HEK293T (cell line): ENCODE results near the gene ZNF467.

Experiments used
- BHLHE40 ChIP-seq: fragments of 450-650 bp; IDR thresholded peaks from 2 replicates; pipeline ENCODE4 v1.6.1; 2016; ENCODE audit warnings: mild to moderate bottlenecking, moderate library complexity, borderline replicate concordance
- FOXA1 ChIP-seq: fragments of 450-650 bp; IDR thresholded peaks from 2 replicates; pipeline ENCODE4 v1.6.1; 2016; ENCODE audit warnings: mild to moderate bottlenecking
- FOXM1 ChIP-seq: fragments of 450-650 bp; IDR thresholded peaks from 2 replicates; pipeline ENCODE4 v1.6.1; 2017; ENCODE audit warnings: mild to moderate bottlenecking, borderline replicate concordance
- HDGF ChIP-seq: fragments of 450-650 bp; IDR thresholded peaks from 2 replicates; pipeline ENCODE4 v1.6.1; 2017; ENCODE audit warnings: antibody characterized with exemption, borderline replicate concordance
- L3MBTL2 ChIP-seq: fragments of 450-650 bp; conservative IDR thresholded peaks from 2 replicates; pipeline ENCODE4 v1.6.1; 2016; ENCODE audit warnings: mild to moderate bottlenecking
- NFRKB ChIP-seq: fragments of 450-650 bp; IDR thresholded peaks from 2 replicates; pipeline ENCODE4 v1.6.1; 2016; ENCODE audit warnings: mild to moderate bottlenecking, moderate library complexity
- SP1 ChIP-seq: fragments of 450-650 bp; IDR thresholded peaks from 2 replicates; pipeline ENCODE4 v1.6.1; 2017
- SUZ12 ChIP-seq: fragments of 450-650 bp; IDR thresholded peaks from 2 replicates; pipeline ENCODE4 v1.6.1; 2016; ENCODE audit warnings: mild to moderate bottlenecking

DNA sequence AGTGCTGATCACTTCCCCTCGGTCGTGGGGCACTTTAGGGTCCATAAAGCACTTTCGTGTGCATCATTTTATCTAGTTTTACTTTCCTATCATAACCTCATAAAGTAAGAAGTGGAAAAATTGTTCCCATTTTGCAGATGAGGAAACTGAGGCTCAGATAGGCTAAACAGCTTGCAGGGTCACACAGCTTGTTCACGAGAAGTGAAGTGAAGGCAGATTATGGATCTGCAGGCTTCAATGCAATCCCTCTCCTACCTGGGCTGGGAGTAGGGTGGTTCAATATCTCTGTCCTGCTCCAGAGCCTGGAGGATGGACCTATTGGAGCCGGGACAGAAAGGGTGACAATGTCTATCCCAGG, 10.8 kb upstream of the ZNF467 start:
- no peak for TF ChIP-seq L3MBTL2
- TF ChIP-seq HDGF: no peak
- TF ChIP-seq SP1: no peak
- no peak for TF ChIP-seq FOXM1
- TF ChIP-seq NFRKB: no peak
- TF ChIP-seq BHLHE40: no peak
- TF ChIP-seq SUZ12: no peak
- no peak for TF ChIP-seq FOXA1
